Smooth muscle cell (in vitro differentiated cells): Measurements from ENCODE around the gene SNAP91. TPM values are rescaled to one million over a fixed set of nuclear protein-coding genes. Genes with fewer than 3 reads are reported as not detected.

Experiments
- DNase-seq: peaks from one replicate; lab custom pipeline; 2025; ENCODE audit not compliant: unreplicated experiment; lab: John Stamatoyannopoulos, UW
- H2AFZ ChIP-seq: fragments of 200-600 bp; sonication (generic); 2 replicates; pipeline ENCODE4 v1.6.0; 2016; ENCODE audit warnings: antibody characterized with exemption, low read depth, mild to moderate bottlenecking
- H3F3A ChIP-seq: fragments of 200-600 bp; sonication (generic); 2 replicates; pipeline ENCODE4 v1.6.0; 2017; ENCODE audit warnings: antibody characterized with exemption, low read depth
- H3K27ac ChIP-seq: fragments of 200-600 bp; sonication (generic); 2 replicates; pipeline ENCODE4 v1.5.1; 2016; ENCODE audit warnings: low read depth, mild to moderate bottlenecking
- H3K27me3 ChIP-seq: fragments of 200-600 bp; sonication (generic); 2 replicates; pipeline ENCODE4 v1.6.1; 2016; ENCODE audit warnings: low read depth, mild to moderate bottlenecking
- H3K36me3 ChIP-seq: fragments of 200-600 bp; sonication (generic); 2 replicates; pipeline ENCODE4 v1.5.1; 2016; ENCODE audit warnings: low read depth
- H3K4me1 ChIP-seq: fragments of 200-600 bp; sonication (generic); 2 replicates; pipeline ENCODE4 v1.5.1; 2016; ENCODE audit warnings: low read depth
- H3K4me2 ChIP-seq: fragments of 200-600 bp; sonication (generic); 2 replicates; pipeline ENCODE4 v1.6.0; 2016; ENCODE audit warnings: mild to moderate bottlenecking
- H3K4me3 ChIP-seq: fragments of 200-600 bp; sonication (generic); 2 replicates; pipeline ENCODE4 v1.5.1; 2016; ENCODE audit warnings: mild to moderate bottlenecking
- H3K79me2 ChIP-seq: fragments of 200-600 bp; sonication (generic); 2 replicates; pipeline ENCODE4 v1.6.0; 2016; ENCODE audit warnings: low read depth, mild to moderate bottlenecking
- H3K9ac ChIP-seq: fragments of 200-600 bp; sonication (generic); 2 replicates; pipeline ENCODE4 v1.6.0; 2016; ENCODE audit warnings: low read depth
- H3K9me3 ChIP-seq: fragments of 200-600 bp; sonication (generic); replicated peaks from 2 replicates; pipeline ENCODE4 v1.5.1; 2016; ENCODE audit warnings: low read depth
- H4K20me1 ChIP-seq: fragments of 200-600 bp; sonication (generic); 2 replicates; pipeline ENCODE4 v1.6.0; 2016; ENCODE audit warnings: low read depth
- WGBS: methylation state at CpG from one replicate; pipeline ENCODE4 v1.1.7; 2016; ENCODE audit warnings: low lambda C conversion rate; 5-methylcytosine and 5-hydroxymethylcytosine counted together
- polyA plus RNA-seq: library from polyadenylated mRNA; unstranded; fragments of >200 nt; fragmentation: Nextera tagmentation; extraction: Ambion mirVana; gene quantifications from 2 replicates; pipeline ENCODE4 v1.2.1, GENCODE V29; 2016
- total RNA-seq: library from RNA; depleted of rRNA; stranded (reverse); fragments of >200 nt; gene quantifications from 2 replicates; pipeline ENCODE4 v1.2.3, GENCODE V29; 2014
- TF ChIP-seq, protein P1 (sequence below): fragments of 200-600 bp; sonication (generic); IDR thresholded peaks from 2 replicates; pipeline ENCODE4 v1.5.1; 2017; ENCODE audit warnings: borderline replicate concordance, mild to moderate bottlenecking, antibody characterized with exemption; ENCODE audit not compliant: insufficient read depth, poor library complexity, severe bottlenecking

SNAP91 gene
- total and polyA plus RNA-seq, 2 experiments from 2014 or later = not detected

DNA sequence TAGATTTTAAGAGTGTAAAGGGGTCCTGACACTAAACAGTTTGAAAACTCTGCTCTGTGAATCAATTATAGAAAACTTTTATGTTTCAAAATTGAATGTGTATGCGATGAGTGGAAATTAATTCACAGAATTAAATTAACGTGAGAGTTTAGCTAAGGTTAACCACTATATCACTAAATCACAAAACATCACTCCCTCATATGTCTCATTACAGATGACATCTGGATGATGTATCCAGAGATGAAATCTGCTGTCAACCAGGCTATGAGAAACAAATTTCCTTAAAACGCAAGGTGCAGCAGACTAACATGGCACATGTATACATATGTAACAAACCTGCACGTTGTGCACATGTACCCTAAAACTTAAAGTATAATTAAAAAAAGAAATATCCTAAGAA is 169.2 kb downstream of the SNAP91 start:
- Histone ChIP-seq H3K27me3 (peaks cover 10% of the 10 kb centered on the region), H3K27ac (no peak overlapping the region), H3K36me3 (no peaks in the 10 kb centered on the region), H3K4me1 (no peaks in the 10 kb centered on the region), H3K4me3 (no peak overlapping the region), H2AFZ (no peak overlapping the region), H3K79me2 (no peaks in the 10 kb centered on the region), H4K20me1 (no peaks in the 10 kb centered on the region), H3F3A (no peaks in the 10 kb centered on the region), H3K9me3 (no peaks in the 10 kb centered on the region), H3K4me2 (no peak overlapping the region), H3K9ac (no peak overlapping the region)
- 83% methylated on average over 4 of the region's 4 CpGs for WGBS
- TF ChIP-seq, protein P1, sequence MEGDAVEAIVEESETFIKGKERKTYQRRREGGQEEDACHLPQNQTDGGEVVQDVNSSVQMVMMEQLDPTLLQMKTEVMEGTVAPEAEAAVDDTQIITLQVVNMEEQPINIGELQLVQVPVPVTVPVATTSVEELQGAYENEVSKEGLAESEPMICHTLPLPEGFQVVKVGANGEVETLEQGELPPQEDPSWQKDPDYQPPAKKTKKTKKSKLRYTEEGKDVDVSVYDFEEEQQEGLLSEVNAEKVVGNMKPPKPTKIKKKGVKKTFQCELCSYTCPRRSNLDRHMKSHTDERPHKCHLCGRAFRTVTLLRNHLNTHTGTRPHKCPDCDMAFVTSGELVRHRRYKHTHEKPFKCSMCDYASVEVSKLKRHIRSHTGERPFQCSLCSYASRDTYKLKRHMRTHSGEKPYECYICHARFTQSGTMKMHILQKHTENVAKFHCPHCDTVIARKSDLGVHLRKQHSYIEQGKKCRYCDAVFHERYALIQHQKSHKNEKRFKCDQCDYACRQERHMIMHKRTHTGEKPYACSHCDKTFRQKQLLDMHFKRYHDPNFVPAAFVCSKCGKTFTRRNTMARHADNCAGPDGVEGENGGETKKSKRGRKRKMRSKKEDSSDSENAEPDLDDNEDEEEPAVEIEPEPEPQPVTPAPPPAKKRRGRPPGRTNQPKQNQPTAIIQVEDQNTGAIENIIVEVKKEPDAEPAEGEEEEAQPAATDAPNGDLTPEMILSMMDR = no peak
- DNase-seq = no peak

DNA sequence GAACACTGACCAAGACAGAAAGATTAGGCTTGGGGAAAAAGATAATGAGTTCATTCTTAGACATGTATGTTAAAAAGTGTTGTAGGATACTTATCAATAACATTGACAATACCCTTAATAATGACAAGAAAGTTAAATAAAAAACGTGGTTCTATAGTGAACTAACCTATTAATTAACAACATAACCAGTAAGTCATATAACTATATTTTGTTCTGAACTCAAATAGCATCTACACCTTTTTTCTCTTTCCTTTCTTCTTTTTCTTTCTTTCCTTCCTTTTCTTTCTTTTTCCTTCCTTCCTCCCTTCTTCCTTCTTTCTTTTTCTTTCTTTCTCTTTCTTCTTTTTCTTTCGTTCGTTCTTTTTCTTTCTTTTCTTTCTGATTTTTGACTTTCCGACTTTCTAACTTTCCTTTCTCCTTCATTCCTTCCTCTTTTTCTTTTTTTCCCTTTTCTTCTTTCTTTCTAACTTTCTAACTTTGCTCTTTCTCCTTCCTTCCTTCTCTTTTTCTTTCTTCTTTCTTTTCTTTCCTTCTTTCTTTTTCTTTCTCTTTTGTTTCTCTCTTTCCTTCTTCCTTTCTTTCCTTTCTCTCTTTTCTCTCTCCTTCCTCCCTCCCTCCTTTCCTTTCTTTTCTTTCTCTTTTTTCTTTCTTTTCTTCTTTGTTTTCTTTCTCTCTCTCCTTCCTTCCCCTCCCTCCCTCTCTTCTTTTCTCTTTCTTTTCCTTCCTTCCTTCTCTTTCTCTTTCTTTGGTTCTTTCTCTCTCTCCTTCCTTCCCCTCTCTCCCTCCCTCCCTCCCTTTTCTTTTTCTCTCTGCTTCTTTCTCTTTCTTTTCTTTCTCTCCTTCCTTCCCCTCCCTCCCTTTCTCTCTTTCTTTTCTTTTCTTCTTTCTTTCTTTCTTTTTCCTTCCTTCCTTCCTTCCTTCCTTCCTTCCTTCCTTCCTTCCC is 172.0 kb downstream of the SNAP91 start:
- Histone ChIP-seq H3K27me3 (peaks cover 13% of the 10 kb centered on the region), H3F3A (no peaks in the 10 kb centered on the region), H3K9me3 (no peaks in the 10 kb centered on the region), H3K27ac (no peak overlapping the region), H3K4me2 (no peak overlapping the region), H3K79me2 (no peaks in the 10 kb centered on the region), H3K9ac (no peak overlapping the region), H4K20me1 (no peaks in the 10 kb centered on the region), H2AFZ (no peak overlapping the region), H3K36me3 (no peaks in the 10 kb centered on the region), H3K4me1 (no peaks in the 10 kb centered on the region), H3K4me3 (no peak overlapping the region)
- WGBS = 64% methylated on average over 4 of the region's 4 CpGs
- DNase-seq = no peak
- TF ChIP-seq, protein P1 = no peak

DNA sequence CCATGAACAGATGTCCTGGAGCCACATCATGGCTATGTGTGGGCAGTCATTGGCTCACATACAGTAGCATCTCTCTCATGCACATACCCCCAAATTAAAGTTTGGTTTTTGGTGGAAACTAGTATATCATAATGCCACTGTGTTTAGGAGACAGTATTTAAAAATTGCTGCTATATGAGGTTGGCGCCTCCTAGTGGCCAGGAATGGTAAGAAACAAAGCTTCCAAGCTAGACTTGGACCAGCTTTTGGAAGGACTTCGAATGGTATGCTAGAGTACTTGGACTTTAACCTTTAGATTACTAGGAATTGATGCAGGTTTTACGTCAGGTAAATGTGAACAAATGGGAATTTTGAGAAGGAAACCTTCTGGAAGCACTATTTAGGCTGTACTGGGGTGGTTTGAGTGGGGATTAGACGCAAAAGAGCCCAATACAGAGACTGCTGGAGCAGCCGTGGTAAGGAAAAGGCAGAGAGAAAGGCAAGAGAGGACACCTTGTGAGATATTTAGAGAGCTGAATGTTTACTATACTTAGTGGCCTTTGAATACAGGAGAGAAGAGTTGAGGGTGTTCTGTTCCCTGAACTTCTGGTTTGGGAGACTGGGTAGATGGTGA is 172.8 kb downstream of the SNAP91 start:
- Histone ChIP-seq H3K27ac (no peak overlapping the region), H3K36me3 (no peaks in the 10 kb centered on the region), H3K27me3 (peaks cover 14% of the 10 kb centered on the region), H2AFZ (no peak overlapping the region), H3K4me2 (no peak overlapping the region), H3K4me3 (no peak overlapping the region), H3K9me3 (no peaks in the 10 kb centered on the region), H3F3A (no peaks in the 10 kb centered on the region), H3K4me1 (no peaks in the 10 kb centered on the region), H3K9ac (no peak overlapping the region), H4K20me1 (no peaks in the 10 kb centered on the region), H3K79me2 (no peaks in the 10 kb centered on the region)
- DNase-seq = peak; percentile 2
- TF ChIP-seq, protein P1 = peak; percentile 81
- 47% methylated on average over 5 of the region's 5 CpGs for WGBS
